GM10266 (cell line): ENCODE results near the gene C9orf152.
"Not testable (repeated sequence)": the region's sequence is repeated elsewhere in the genome, so short reads cannot be mapped to it uniquely, and the experiment has no call there.

Experiments used
- DNase-seq: peaks from one replicate; pipeline ENCODE4 v3.0.0; 2012; ENCODE audit errors: extremely low spot score
- TF ChIP-seq, protein P1 (sequence below): IDR thresholded peaks from 2 replicates; pipeline ENCODE4 v1.5.1; 2012; ENCODE audit warnings: mild to moderate bottlenecking, low read depth; ENCODE audit not compliant: control insufficient read depth, insufficient read depth; ENCODE audit errors: missing control alignments

Gene C9orf152

GRCh38 chr9:110252509-110253139, 44.7 kb upstream of the C9orf152 start:
- TF ChIP-seq, protein P1, sequence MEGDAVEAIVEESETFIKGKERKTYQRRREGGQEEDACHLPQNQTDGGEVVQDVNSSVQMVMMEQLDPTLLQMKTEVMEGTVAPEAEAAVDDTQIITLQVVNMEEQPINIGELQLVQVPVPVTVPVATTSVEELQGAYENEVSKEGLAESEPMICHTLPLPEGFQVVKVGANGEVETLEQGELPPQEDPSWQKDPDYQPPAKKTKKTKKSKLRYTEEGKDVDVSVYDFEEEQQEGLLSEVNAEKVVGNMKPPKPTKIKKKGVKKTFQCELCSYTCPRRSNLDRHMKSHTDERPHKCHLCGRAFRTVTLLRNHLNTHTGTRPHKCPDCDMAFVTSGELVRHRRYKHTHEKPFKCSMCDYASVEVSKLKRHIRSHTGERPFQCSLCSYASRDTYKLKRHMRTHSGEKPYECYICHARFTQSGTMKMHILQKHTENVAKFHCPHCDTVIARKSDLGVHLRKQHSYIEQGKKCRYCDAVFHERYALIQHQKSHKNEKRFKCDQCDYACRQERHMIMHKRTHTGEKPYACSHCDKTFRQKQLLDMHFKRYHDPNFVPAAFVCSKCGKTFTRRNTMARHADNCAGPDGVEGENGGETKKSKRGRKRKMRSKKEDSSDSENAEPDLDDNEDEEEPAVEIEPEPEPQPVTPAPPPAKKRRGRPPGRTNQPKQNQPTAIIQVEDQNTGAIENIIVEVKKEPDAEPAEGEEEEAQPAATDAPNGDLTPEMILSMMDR = no peak
- no peak for DNase-seq

DNA sequence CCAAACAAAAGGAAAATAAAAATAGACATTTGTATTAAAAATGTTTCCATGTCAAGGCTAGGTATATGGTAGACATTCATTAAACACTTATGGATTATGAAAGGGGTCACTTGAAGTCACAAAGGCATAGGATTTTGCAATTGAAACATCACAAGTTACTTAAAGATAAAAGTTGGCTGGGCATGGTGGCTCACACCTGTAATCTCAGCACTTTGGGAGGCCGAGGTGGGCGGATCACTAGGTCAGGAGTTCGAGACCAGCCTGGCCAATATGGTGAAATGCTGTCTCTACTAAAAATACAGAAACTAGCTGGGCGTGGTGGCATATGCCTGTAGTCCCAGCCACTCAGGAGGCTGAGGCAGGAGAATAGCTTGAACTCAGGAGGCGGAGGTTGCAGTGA, 43.8 kb upstream of the C9orf152 start:
- not testable (repeated sequence) for DNase-seq

- TF ChIP-seq, protein P1 = no peak
These were observed 43.3 kb upstream of the C9orf152 start for GRCh38 chr9:110251212-110251611.

GRCh38 chr9:110249603-110250002, 41.6 kb upstream of the C9orf152 start:
- TF ChIP-seq, protein P1 = no peak
- DNase-seq = no peak

More at GRCh38 chr9:110251212-110251611, 43.3 kb upstream of the C9orf152 start:
- no peak for DNase-seq

GRCh38 chr9:110248361-110248760, 40.4 kb upstream of the C9orf152 start:
- no peak for DNase-seq
- TF ChIP-seq, protein P1 = no peak

DNA sequence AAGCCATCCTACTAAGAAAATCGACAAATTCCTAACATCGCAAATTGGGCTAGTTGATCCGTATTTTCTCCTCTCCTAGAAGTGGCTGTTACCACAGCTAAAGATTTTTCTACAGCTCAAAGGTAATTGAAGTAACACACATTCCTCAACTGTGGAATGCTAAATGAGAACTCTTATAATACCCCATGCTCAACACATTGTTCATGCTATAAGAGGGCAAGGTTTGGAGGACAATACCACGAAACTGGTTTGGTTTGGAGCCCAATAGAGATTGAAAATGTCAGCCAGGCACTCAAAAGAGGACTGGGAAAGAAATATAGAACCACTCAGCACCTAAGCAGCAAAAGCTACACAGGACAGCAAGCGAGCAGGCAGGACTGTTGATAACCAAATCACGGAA, 38.3 kb upstream of the C9orf152 start:
- DNase-seq = no peak
- TF ChIP-seq, protein P1 = no peak

DNA sequence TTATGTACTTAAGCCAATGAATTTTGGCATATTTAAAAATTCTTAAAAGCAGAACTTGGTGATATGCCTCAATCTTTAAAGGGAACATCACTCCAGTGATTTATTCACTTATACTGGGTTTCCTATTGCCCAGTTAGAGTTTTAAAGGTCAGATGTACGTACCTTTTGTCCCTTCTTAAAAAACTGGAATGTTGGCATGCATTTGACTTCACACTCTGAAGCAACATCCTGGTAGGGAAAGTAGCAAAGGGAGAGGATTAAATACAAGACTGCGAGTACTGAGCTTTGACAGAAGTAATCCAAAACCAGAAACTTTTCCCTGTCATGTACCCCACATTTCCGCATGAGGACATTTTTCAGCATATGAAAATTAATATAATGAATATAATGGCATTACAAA, 36.7 kb upstream of the C9orf152 start:
- TF ChIP-seq, protein P1 = no peak
- DNase-seq = no peak

DNA sequence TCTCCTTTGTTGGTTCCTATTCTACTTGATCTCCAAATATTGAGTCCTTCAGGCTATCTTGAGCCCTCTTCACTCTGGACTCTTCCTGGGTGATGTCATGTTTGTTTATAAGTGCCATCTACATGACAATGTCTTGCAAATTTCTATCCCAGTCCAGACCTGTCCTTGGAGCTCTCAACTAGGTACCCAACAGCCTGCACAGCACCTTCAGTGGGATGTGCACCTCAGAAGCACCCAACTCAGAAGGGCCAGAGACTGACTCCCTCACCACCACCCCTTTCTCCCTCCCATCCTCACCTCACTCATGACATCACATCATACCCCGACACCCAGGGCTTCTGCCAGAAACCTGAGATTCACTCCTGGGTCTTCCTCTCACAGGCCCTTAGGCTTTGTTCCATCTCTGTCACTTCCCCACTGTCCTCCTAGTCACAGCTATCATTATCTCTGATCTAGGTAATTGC, 33.9 kb upstream of the C9orf152 start:
- TF ChIP-seq, protein P1 = no peak
- DNase-seq = no peak
